AG10803 (cell line): ENCODE measurements around the gene EFTUD2.

Experiments
- DNase-seq: peaks from one replicate; pipeline ENCODE4 v3.0.0; 2010; ENCODE audit warnings: low read depth
- H3K4me3 ChIP-seq: 2 replicates; pipeline ENCODE4 v1.5.1; 2011; ENCODE audit warnings: mild to moderate bottlenecking, low read length, control low read depth
- TF ChIP-seq, protein P1 (sequence below): conservative IDR thresholded peaks from 2 replicates; pipeline ENCODE4 v1.5.1; 2011; ENCODE audit warnings: mild to moderate bottlenecking, low read length, control low read depth, inconsistent platforms

EFTUD2 gene

DNA sequence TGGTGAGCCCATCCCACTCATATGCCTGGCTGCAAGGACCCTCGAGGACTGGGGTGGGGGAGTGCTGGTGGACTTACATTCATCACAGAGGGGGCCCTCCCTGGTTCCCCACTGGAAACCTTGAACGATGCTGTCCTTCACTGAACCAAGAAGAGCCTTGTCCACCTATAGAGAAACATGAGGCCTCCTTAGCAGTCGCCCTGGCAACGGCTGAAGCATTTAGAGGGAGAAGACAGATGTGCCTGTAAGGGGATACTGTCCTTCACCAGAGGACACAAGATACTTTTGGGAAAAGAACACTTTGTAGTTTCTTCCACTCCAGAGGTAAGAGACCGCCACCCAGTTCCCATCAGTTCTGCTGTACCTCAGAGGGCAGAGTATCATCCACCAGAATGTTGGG, 45.1 kb downstream of the EFTUD2 start:
- no peak overlapping the region for H3K4me3 ChIP-seq
- TF ChIP-seq, protein P1, sequence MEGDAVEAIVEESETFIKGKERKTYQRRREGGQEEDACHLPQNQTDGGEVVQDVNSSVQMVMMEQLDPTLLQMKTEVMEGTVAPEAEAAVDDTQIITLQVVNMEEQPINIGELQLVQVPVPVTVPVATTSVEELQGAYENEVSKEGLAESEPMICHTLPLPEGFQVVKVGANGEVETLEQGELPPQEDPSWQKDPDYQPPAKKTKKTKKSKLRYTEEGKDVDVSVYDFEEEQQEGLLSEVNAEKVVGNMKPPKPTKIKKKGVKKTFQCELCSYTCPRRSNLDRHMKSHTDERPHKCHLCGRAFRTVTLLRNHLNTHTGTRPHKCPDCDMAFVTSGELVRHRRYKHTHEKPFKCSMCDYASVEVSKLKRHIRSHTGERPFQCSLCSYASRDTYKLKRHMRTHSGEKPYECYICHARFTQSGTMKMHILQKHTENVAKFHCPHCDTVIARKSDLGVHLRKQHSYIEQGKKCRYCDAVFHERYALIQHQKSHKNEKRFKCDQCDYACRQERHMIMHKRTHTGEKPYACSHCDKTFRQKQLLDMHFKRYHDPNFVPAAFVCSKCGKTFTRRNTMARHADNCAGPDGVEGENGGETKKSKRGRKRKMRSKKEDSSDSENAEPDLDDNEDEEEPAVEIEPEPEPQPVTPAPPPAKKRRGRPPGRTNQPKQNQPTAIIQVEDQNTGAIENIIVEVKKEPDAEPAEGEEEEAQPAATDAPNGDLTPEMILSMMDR: no peak
- DNase-seq: no peak

DNA sequence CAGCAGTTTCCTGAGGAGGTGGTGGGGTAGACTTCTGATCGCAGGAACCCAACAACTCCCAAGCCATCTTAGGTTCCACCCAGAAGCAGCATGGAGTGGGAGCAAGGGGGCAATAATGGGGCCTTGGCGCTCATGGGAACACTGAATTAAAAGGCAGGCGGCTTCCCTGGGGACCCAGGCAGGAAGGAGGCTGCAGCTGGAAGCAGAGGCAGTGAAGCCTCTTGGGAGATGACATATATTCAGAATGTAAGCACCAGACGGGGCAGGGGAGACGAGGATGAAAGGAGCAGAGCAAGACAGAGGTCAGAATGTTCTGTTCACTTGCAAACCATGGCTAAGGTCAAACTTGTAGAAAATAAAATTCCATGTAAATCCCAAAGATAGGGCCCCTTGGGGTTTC, 48.6 kb downstream of the EFTUD2 start:
- TF ChIP-seq, protein P1: no peak
- no peak for DNase-seq
- H3K4me3 ChIP-seq: no peak overlapping the region

DNA sequence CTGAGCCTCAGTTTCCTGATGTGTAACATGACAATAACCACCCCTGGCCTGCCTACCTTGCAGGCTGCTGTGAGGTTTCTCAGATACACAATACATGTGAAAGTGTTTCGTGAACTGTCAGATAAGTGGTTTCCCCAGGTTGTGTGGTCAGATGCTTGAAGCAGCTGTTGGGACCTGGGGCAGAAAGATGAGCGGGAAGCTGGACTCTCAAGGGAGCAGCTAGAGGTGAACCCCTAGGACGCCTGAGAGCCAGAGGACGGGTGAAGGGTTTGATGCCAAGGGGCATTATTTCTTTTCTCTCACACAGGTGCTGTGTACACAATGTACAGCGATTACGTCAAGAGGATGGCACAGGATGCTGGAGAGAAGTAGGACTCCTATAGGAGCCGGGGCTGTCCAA, 49.2 kb downstream of the EFTUD2 start:
- TF ChIP-seq, protein P1: no peak
- DNase-seq: no peak

DNA sequence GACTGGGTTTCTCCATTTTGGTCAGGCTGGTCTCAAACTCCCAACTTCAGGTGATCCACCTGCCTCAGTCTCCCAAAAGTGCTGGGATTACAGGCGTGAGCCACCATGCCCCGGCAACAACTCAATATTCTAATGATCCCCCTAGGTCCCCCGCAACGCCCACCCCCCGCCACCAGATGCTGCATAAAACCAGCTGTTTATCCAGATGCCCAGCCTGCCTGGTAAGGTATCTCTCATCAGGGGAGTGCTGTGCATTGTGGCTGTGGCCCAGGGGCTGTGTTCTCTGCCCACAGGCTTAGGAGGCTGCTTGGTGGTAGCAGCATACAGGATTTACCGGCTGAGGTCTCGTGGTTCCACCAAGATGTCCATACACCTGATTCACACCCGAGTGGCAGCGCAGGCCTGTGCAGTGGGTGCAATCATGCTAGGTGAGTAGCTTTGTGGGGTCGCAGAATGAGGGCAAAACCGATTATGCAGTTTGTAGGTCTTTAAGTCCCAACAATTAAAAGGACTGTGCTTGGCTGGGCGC, 50.2 kb downstream of the EFTUD2 start:
- TF ChIP-seq, protein P1: no peak
- DNase-seq: no peak
- no peak overlapping the region for H3K4me3 ChIP-seq

More for the DNA sequence above, 49.2 kb downstream of the EFTUD2 start:
- no peak overlapping the region for H3K4me3 ChIP-seq

DNA sequence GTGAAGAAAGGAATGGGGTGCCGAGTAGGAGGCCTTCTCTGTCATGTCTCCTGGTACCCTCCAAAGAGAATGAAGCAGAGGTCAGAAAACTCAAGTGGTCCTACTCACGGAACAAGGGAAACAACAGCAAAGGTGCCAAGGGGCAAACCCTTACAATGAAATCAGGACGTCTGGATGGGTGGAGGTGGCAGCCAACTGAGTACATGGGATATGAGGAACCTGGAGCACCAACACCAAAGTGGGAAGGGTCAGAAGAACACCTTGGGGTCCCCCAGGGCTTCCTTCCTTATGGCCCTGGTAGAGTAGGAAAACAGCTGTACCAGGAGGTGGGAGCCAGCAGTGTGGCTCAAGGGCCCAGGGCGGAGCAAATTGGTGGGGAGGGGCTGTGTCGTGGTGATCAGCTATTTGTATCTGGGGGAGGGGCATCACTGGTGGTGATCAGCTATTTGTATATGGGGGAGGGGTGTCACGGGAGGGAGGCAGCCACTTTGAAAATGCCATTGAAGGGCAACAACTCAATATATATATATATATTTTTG, 50.9 kb downstream of the EFTUD2 start:
- TF ChIP-seq, protein P1: no peak
- DNase-seq: no peak
- no peak overlapping the region for H3K4me3 ChIP-seq

DNA sequence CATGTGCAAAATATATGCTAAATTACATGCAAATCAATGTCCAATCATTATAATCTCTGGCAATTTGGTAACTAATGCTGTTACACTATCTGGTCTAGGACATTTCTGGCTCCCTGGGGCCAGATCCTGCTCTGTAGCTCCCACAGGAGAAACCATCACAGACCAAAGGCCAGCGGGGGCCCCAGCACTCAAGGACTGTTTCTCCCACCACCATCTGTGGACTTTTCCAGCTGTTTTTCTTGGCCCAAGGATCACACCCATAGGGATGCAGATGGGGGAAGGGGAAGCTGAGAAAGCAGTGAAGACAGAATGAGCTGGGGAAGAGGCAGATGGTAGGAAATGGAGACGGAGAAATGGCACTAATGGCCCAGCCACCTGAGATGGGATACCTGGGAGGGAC, 51.7 kb downstream of the EFTUD2 start, which contains the start of gene HIGD1B:
Gene HIGD1B, plus strand, starts transcription at position 298 of the 400 bp plus-strand sequence. CDS start 270 bp downstream, outside the sequence.
- TF ChIP-seq, protein P1: no peak
- H3K4me3 ChIP-seq: no peak within 1 kb of the TSS
- no peak for DNase-seq

DNA sequence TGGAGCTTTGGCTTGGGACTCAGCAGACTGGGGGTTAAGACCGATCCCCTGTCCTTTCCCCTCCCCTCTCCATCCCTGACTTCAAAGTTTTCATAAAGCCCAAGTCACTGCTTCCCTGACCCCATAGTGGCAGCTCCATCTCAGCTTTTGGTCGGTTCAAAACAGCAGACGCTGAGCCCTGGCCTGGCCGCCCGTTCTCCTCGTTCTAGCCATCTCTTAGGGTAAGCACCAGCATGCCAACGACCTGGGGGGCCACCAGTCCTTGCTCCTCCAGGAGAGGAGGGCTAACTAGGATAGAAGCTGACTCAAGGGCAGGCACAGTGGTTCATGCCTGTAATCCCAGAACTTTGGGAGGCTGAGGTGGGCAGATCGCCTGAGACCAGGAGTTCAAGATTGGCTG, 53.0 kb downstream of the EFTUD2 start:
- TF ChIP-seq, protein P1: no peak
- H3K4me3 ChIP-seq: no peak overlapping the region

More for the DNA sequence above, 53.0 kb downstream of the EFTUD2 start:
- DNase-seq: no peak
